ENCODE data around the gene SWAP70. TPM values are rescaled to one million over a fixed set of nuclear protein-coding genes. Genes with fewer than 3 reads are reported as not detected.

Gene SWAP70
- total RNA-seq, 1 donor from 2014 or later, result 18.0 TPM

- Histone ChIP-seq H3K4me3 (ENCODE audit: low read depth, low read length) (no peak overlapping the region), H3K36me3 (ENCODE audit: control insufficient read depth, insufficient read depth, low read length) (no peaks in the 10 kb centered on the region), H3K27me3 (ENCODE audit: control insufficient read depth, insufficient read depth, low read length) (no peaks in the 10 kb centered on the region)
- DNase-seq (ENCODE audit: low read depth), result peak; percentile 58
- TF ChIP-seq CTCF (IDR thresholded peaks at IDR 0.05; ENCODE audit: insufficient read depth, low read length, poor library complexity, severe bottlenecking), result peak; percentile 86
Measured at GRCh38 chr11:9748361-9748970, 84.6 kb downstream of the SWAP70 start.

- Histone ChIP-seq H3K27me3 (ENCODE audit: control insufficient read depth, insufficient read depth, low read length) (no peaks in the 10 kb centered on the region), H3K4me3 (ENCODE audit: low read depth, low read length) (no peak overlapping the region), H3K36me3 (ENCODE audit: control insufficient read depth, insufficient read depth, low read length) (no peaks in the 10 kb centered on the region)
- no peak for TF ChIP-seq CTCF (IDR thresholded peaks at IDR 0.05; ENCODE audit: insufficient read depth, low read length, poor library complexity, severe bottlenecking)
- DNase-seq (ENCODE audit: low read depth), result no peak
Measured at GRCh38 chr11:9750551-9750950, 86.7 kb downstream of the SWAP70 start.

DNA sequence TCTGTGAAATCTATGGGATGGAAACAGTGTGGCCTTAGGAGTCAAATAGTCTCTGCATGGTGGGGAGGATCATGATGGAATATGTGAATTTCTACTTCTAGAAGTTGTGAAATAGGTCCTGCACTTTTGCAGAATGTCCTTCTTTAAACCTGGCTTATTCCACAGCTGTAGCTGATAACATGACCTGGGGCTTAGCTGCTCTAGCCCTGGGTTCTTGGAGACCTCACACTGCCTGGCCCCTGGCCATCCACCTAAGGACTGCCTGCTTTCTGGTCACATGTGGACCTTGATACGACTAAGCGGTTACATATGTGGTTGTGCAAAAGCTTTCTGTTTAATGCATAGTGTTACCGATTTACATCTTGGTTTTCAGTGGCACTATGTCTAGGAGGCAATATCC is 88.2 kb downstream of the SWAP70 start:
- Histone ChIP-seq H3K27me3 (ENCODE audit: control insufficient read depth, insufficient read depth, low read length) (no peaks in the 10 kb centered on the region), H3K4me3 (ENCODE audit: low read depth, low read length) (no peak overlapping the region), H3K36me3 (ENCODE audit: control insufficient read depth, insufficient read depth, low read length) (no peaks in the 10 kb centered on the region)
- TF ChIP-seq CTCF (IDR thresholded peaks at IDR 0.05; ENCODE audit: insufficient read depth, low read length, poor library complexity, severe bottlenecking), result no peak
- no peak for DNase-seq (ENCODE audit: low read depth)

DNA sequence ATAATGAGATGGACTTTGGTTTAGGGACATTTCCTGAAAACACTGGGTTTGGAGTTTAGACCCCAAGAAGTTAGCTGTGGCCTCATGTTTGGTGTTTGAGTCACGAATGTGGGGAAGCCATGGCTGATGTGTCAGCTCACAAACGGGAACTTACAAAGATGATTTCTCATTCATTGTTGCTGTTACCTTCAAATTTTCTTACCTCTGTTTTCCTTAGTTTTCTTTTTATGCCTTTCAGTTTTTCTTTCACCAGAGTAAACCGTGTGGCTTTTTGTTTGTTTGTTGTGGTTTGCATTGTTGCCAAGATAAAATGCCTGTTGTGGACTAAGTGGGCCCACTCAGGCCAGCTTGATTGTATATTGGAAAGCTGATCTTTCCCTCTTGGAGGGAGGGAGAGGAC is 89.1 kb downstream of the SWAP70 start:
- Histone ChIP-seq H3K4me3 (ENCODE audit: low read depth, low read length) (no peak overlapping the region), H3K36me3 (ENCODE audit: control insufficient read depth, insufficient read depth, low read length) (no peaks in the 10 kb centered on the region)
- DNase-seq (ENCODE audit: low read depth), result peak; percentile 61

DNA sequence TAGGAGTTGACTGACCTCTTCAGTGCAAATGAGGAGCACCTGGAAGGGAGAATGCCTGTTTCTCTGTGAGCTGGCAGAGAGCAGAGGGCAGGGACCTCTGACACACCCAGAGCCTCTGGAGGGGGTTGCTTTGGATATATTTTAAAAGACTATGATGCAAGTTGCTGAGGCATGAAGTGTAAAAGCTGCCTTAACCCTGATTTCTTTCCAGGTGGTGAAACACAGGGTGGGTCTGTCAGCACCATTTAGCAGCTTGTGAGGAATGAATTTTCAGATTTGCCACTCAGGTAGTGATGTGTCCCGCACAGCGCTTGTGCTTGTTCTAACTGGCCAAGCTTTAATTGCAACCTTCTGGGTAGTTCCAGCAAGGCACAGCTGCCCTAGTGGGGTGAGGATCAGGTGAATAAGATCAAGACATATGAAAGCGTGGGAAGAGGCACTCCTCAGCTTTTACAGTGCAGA is 90.2 kb downstream of the SWAP70 start:
- Histone ChIP-seq H3K27me3 (ENCODE audit: control insufficient read depth, insufficient read depth, low read length) (no peaks in the 10 kb centered on the region), H3K36me3 (ENCODE audit: control insufficient read depth, insufficient read depth, low read length) (no peaks in the 10 kb centered on the region), H3K4me3 (ENCODE audit: low read depth, low read length) (no peak overlapping the region)
- no peak for TF ChIP-seq CTCF (IDR thresholded peaks at IDR 0.05; ENCODE audit: insufficient read depth, low read length, poor library complexity, severe bottlenecking)
- no peak for DNase-seq (ENCODE audit: low read depth)

More for the DNA sequence above, 89.1 kb downstream of the SWAP70 start:
- H3K27me3 ChIP-seq (ENCODE audit: control insufficient read depth, insufficient read depth, low read length), result no peaks in the 10 kb centered on the region
- TF ChIP-seq CTCF (IDR thresholded peaks at IDR 0.05; ENCODE audit: insufficient read depth, low read length, poor library complexity, severe bottlenecking), result no peak

All from kidney epithelial cell (primary cell).